ENCODE results near the gene EOLA1. TPM values are rescaled to one million over a fixed set of nuclear protein-coding genes. Genes with fewer than 3 reads are reported as not detected.
"Not testable (repeated sequence)": the region's sequence is repeated elsewhere in the genome, so short reads cannot be mapped to it uniquely, and the experiment has no call there.

Gene EOLA1
- total RNA-seq, 1 donor from 2014 or later, result 19.8 TPM

DNA sequence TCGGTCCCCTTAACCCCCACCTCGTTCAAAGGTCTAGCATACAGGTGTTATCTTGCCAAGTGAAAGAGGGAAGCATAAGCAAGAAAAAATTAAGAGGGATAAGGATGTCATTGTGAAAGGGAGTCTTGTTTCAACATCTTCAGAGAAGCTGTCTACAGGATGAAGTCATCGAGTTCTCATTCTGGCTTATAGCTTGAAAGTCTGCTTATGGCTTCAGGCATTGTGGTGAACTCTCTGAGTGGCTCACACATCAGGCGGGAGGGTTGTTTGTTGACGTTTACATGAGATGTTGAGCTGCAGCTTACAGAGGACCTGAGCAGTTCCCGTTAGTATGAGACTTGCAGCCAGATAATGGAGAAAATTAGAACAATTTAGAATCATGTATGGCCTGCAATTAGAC, 29.9 kb downstream of the EOLA1 start:
- Histone ChIP-seq H3K27me3 (ENCODE audit: low read depth) (no peaks in the 10 kb centered on the region), H3K4me3 (no peak overlapping the region), H3K36me3 (no peaks in the 10 kb centered on the region), H3K4me1 (no peaks in the 10 kb centered on the region), H3K9me3 (no peaks in the 10 kb centered on the region), H3K27ac (no peak overlapping the region)
- DNase-seq (no peak), ATAC-seq (no peak)
- TF ChIP-seq, protein P1, sequence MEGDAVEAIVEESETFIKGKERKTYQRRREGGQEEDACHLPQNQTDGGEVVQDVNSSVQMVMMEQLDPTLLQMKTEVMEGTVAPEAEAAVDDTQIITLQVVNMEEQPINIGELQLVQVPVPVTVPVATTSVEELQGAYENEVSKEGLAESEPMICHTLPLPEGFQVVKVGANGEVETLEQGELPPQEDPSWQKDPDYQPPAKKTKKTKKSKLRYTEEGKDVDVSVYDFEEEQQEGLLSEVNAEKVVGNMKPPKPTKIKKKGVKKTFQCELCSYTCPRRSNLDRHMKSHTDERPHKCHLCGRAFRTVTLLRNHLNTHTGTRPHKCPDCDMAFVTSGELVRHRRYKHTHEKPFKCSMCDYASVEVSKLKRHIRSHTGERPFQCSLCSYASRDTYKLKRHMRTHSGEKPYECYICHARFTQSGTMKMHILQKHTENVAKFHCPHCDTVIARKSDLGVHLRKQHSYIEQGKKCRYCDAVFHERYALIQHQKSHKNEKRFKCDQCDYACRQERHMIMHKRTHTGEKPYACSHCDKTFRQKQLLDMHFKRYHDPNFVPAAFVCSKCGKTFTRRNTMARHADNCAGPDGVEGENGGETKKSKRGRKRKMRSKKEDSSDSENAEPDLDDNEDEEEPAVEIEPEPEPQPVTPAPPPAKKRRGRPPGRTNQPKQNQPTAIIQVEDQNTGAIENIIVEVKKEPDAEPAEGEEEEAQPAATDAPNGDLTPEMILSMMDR (IDR thresholded peaks at IDR 0.05), result no peak
- intact Hi-C loops (cut with DNase I), result no loop called here

DNA sequence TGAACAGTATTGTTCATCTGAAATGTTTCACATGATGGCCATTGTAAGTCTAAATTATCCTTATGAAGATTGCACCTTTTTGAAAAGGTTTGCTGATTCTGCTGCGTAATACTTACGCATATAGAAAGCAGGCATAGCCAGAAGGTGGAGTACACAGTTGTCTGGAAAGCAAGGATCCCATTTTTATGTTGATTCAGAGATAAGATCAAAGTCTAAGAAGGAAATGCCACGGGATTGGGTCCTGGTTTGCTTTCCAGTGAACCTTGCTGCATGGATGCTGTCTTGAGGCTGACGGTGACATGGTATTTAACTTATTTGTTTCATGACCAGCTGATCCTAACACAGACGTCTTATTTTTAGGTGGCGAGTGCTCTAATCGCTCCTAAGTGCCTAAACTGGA, 31.0 kb downstream of the EOLA1 start:
- no peaks in the 10 kb centered on the region for H3K36me3 ChIP-seq
- no peak for DNase-seq
- H3K4me3 ChIP-seq, result no peak overlapping the region
- no peaks in the 10 kb centered on the region for H3K9me3 ChIP-seq
- intact Hi-C loops (cut with DNase I), result no loop called here
- no peak for ATAC-seq
- no peak overlapping the region for H3K27ac ChIP-seq
- TF ChIP-seq, protein P1 (IDR thresholded peaks at IDR 0.05), result no peak
- no peaks in the 10 kb centered on the region for H3K4me1 ChIP-seq
- H3K27me3 ChIP-seq (ENCODE audit: low read depth), result no peaks in the 10 kb centered on the region

DNA sequence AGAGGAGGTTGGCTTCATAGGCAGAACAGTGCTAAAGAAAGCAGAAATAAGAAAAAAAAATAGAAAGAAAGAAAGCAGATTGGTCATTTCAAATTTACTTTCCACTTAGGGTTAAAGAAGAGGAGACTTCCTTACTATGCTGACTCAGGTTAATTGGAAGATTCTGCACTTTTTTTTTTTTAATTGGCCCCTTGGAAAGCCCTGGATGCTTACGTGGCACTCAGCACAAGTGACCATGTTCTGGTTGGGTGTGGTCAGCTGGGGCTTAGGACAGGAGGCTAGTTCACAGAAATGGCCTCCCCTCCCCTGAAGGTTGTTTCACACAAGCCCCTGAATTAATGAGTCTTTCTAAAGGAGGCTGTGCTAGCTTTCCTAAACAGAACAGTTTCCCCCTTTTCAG, 31.9 kb downstream of the EOLA1 start:
- Histone ChIP-seq H3K27me3 (ENCODE audit: low read depth) (no peaks in the 10 kb centered on the region), H3K27ac (no peak overlapping the region), H3K9me3 (no peaks in the 10 kb centered on the region), H3K36me3 (no peaks in the 10 kb centered on the region), H3K4me3 (no peak overlapping the region), H3K4me1 (no peaks in the 10 kb centered on the region)
- no peak for ATAC-seq
- TF ChIP-seq, protein P1 (IDR thresholded peaks at IDR 0.05), result no peak
- DNase-seq, result no peak
- intact Hi-C loops (cut with DNase I), result no loop called here

DNA sequence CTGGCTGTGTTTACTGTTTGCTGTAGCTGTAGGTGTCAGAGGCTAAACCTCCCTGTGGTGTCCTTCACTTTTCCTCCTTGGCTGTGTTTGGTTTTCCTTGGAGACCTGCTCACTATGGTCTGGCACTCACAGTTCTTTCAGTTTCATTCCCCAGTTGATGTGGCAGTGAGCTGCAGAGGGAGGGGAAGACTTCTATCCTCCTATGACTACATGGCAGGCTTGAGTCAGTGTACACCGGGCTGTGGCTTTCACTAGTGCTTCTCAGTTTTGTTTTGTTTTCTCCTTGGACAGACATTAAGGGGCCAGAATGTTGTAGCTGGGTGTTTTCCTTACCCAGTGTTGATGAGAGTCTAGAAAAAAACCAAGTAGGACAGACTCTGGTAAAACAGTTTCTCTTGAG, 32.6 kb downstream of the EOLA1 start:
- ATAC-seq; intact Hi-C loops (cut with DNase I): not testable (repeated sequence)

DNA sequence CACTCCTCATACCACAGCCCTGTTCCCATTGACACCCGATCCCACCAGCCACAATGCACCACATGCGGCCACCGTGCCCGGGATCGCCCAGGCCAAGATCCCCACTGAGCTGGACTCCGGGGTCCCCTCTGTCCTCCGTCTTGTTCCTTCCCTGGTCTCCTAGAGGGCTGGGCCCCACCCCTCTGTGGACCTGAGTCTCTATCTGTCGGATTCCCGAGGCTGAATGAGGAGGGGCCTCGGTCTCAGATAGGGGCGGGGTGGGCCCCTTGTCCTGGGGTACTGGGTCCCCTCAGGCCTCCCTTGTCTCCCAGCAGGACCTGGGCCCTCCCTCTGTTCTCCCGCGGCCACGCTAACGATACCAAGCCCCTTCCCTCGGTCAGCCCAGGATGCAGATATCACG, 44.8 kb downstream of the EOLA1 start:
- H3K27ac ChIP-seq; H3K4me1 ChIP-seq; H3K4me3 ChIP-seq; H3K36me3 ChIP-seq; H3K27me3 ChIP-seq (ENCODE audit: low read depth); intact Hi-C loops (cut with DNase I); ATAC-seq; DNase-seq; H3K9me3 ChIP-seq: not testable (repeated sequence)

More for the DNA sequence above, 32.6 kb downstream of the EOLA1 start:
- not testable (repeated sequence) for H3K4me1 ChIP-seq; H3K27me3 ChIP-seq (ENCODE audit: low read depth); H3K9me3 ChIP-seq; H3K4me3 ChIP-seq; H3K36me3 ChIP-seq; DNase-seq; H3K27ac ChIP-seq

DNA sequence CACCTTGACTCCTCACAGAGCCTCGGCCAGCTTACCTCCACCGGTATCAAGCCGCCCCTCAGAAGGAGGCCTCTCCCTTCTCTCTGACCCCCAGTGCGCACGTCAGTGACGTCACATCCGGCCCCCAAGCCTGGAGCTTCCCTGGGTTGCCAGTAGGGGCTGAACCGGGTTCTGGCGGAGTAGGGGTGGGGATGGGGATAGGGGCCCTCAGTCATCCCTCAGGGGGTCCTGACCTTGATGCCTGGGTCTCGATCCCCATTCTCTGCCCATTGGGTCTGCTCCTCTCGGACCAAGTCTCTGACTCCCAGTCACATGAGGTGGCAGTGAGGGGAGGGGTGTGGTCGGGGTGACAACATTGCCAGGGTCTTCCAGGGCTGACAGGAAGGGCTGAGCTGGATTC, 46.5 kb downstream of the EOLA1 start, which contains the start of gene MAGEA9B:
MAGEA9B (minus strand) TSS at position 101 of the 400 bp plus-strand sequence. CDS start 4,280 bp downstream, outside the sequence.
- ATAC-seq; H3K4me3 ChIP-seq; intact Hi-C loops (cut with DNase I): not testable (repeated sequence)

DNA sequence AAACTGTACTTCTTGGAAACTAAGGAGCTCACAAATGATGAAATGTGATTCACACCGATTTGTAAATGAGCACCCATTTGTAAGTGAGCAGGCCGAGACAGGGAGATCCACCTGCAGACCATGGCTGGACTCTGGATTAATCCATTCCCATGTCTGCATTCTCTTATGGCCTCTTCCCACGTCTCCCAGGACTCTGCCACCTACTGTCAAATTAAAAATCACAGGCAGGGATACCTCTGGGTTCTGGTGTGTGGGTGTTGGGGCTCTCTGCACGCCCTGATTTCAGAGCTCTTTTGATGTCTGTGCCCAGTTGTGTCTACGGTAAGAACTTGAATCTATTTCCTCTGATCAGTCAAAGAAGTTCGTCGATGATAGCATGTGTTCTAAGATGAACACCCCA, 50.2 kb downstream of the EOLA1 start:
- H3K9me3 ChIP-seq; H3K4me1 ChIP-seq; ATAC-seq; intact Hi-C loops (cut with DNase I); H3K36me3 ChIP-seq; H3K27me3 ChIP-seq (ENCODE audit: low read depth); H3K27ac ChIP-seq; DNase-seq; H3K4me3 ChIP-seq: not testable (repeated sequence)

More for the DNA sequence above, 46.5 kb downstream of the EOLA1 start, which contains the start of gene MAGEA9B:
- H3K27ac ChIP-seq; H3K27me3 ChIP-seq (ENCODE audit: low read depth); DNase-seq; H3K4me1 ChIP-seq; H3K36me3 ChIP-seq; H3K9me3 ChIP-seq: not testable (repeated sequence)

DNA sequence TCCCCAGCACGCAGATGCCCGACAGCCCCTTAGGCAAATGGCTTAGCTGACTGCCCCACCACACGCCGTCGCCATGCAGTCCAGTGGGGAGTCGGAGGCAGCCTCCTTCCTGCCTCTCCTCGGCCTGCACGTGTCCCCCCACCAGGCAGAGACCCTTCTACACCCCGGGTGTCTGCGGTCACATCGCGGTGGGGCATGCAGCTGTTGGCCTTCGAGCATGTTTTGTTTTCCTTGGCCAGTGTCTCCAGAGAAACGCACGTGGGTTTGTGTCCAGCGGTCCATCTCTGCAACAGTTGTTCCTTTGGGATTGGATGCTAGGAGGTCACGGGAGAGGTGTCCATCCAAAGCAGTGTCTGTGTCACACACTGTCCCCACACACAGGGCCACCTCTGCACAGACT, 54.4 kb downstream of the EOLA1 start, which contains the start of gene HSFX2:
HSFX2 (minus strand) TSS at position 101 of the 400 bp plus-strand sequence. CDS start 614 bp downstream, outside the sequence.
- H3K9me3 ChIP-seq; H3K4me3 ChIP-seq; DNase-seq; ATAC-seq; H3K27me3 ChIP-seq (ENCODE audit: low read depth); intact Hi-C loops (cut with DNase I); H3K4me1 ChIP-seq; H3K27ac ChIP-seq; H3K36me3 ChIP-seq: not testable (repeated sequence)

DNA sequence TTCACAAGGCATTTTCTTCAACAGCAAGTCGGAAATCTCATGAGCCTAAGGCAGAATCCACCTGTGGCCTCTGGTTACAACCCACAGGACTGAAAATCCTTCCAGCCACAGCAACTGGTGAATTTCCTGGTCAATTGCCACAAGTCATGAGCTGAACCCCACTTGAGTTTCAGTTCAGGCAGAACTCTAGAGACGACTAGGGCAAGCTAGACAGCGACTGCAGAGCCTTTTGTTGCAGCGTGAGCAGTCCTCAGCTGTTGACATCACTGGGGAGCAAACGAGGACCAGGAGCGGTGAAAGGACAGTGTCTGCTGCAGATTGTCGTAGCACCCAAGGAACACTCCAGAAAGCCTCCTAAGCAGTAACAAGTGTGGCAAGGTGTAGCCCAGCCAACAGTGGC, 55.1 kb downstream of the EOLA1 start:
- H3K4me3 ChIP-seq; DNase-seq; H3K9me3 ChIP-seq; H3K27me3 ChIP-seq (ENCODE audit: low read depth); H3K27ac ChIP-seq; H3K4me1 ChIP-seq; ATAC-seq; H3K36me3 ChIP-seq; intact Hi-C loops (cut with DNase I): not testable (repeated sequence)
